Measurements from ENCODE around the gene PRPF6. TPM values are rescaled to one million over a fixed set of nuclear protein-coding genes. Genes with fewer than 3 reads are reported as not detected.

Gene PRPF6
- total and polyA plus RNA-seq, 2 donors (not counting 3 experiments of a cell fraction or from before 2014, with no cell fraction given), result 35.3 to 67.4 TPM

DNA sequence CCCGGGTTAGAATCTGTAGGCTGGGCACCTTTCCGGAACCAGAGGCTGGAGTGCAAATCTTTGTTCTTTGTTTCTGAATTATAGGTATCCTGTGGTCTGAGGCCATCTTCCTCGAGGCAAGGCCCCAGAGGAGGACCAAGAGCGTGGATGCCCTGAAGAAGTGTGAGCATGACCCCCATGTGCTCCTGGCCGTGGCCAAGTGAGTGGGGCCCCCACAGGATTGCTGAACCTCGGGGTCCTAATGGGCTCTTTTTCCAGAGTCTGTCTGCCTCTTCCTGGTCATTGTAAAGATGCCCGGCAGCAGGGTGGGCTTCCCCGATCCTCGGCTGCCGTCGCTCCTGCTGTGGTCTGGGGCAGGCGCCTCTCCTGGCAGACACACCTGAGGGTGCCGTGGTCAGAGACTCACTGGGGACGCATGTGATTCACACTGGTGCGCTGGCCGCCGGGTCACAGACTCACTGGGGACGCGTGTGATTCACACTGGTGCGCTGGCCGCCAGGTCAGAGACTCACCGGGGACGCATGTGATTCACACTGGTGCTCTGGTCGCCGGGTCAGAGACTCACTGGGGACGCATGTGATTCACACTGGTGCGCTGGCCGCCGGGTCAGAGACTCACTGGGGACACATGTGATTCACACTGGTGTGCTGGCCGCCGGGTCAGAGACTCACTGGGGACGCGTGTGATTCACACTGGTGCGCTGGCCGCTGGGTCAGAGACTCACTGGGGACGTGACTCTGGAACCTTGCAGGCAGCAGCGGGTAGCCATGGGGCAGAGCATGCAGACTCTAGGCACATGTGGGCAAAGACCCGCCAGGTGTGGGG lies 48.6 kb downstream of the PRPF6 start:
- no TSS peak for BruUV-seq (replicated peaks)
- CTCF ChIA-PET, result interaction anchor here (0.9 to 2.6 kb wide), 2 partner anchors 9 kb away, joined by 6 to 15 read pairs; no protein-coding TSS in a partner anchor
- no peak for TF ChIP-seq POLR2A (IDR thresholded peaks at IDR 0.05; ENCODE audit: low read depth, low read length)
- TF ChIP-seq FOS (IDR thresholded peaks at IDR 0.05; ENCODE audit: borderline replicate concordance, insufficient read depth, low read length), result no peak
- no peak for TF ChIP-seq MYC (IDR thresholded peaks at IDR 0.05; ENCODE audit: low read depth, low read length)
- no peak for TF ChIP-seq EZH2 (IDR thresholded peaks at IDR 0.05; ENCODE audit: borderline replicate concordance, low read depth, low read length, severe bottlenecking)
- TF ChIP-seq, protein P1, sequence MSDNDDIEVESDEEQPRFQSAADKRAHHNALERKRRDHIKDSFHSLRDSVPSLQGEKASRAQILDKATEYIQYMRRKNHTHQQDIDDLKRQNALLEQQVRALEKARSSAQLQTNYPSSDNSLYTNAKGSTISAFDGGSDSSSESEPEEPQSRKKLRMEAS (IDR thresholded peaks at IDR 0.05; ENCODE audit: insufficient read depth, insufficient read length), result no peak
- no peak for TF ChIP-seq JUN (IDR thresholded peaks at IDR 0.05; ENCODE audit: borderline replicate concordance, insufficient read depth, insufficient read length, low read depth)
- TF ChIP-seq, protein P2, sequence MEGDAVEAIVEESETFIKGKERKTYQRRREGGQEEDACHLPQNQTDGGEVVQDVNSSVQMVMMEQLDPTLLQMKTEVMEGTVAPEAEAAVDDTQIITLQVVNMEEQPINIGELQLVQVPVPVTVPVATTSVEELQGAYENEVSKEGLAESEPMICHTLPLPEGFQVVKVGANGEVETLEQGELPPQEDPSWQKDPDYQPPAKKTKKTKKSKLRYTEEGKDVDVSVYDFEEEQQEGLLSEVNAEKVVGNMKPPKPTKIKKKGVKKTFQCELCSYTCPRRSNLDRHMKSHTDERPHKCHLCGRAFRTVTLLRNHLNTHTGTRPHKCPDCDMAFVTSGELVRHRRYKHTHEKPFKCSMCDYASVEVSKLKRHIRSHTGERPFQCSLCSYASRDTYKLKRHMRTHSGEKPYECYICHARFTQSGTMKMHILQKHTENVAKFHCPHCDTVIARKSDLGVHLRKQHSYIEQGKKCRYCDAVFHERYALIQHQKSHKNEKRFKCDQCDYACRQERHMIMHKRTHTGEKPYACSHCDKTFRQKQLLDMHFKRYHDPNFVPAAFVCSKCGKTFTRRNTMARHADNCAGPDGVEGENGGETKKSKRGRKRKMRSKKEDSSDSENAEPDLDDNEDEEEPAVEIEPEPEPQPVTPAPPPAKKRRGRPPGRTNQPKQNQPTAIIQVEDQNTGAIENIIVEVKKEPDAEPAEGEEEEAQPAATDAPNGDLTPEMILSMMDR (IDR thresholded peaks at IDR 0.05; ENCODE audit: extremely low read depth in 1 of 2, insufficient read depth in 1 of 2, low read depth in 1 of 2, low read length in 2 of 2), result no peak
- TF ChIP-seq POLR2AphosphoS5 (IDR thresholded peaks at IDR 0.05; ENCODE audit: insufficient read depth, low read depth, low read length), result no peak
- no peak for TF ChIP-seq GATA2 (IDR thresholded peaks at IDR 0.05; ENCODE audit: insufficient read depth, insufficient read length, low read depth, low read length)
- Histone ChIP-seq H3K9me3 (replicated peaks; ENCODE audit: control insufficient read depth, insufficient read depth, low read length) (no peaks in the 10 kb centered on the region), H3K4me3 (replicated peaks in 1 of 3; ENCODE audit: insufficient read depth in 1 of 3, low read depth in 1 of 3, low read length in 3 of 3) (no peak overlapping the region), H4K20me1 (replicated peaks; ENCODE audit: control insufficient read depth, extremely low read depth, insufficient read depth, low read length) (no peaks in the 10 kb centered on the region), H3K4me1 (ENCODE audit: control insufficient read depth, extremely low read depth, insufficient read depth, low read length) (no peaks in the 10 kb centered on the region), H3K9me1 (replicated peaks; ENCODE audit: control insufficient read depth, extremely low read depth, insufficient read depth, low read length) (no peaks in the 10 kb centered on the region), H3K27ac (ENCODE audit: insufficient read depth, low read depth, low read length) (no peak overlapping the region), H3K36me3 (ENCODE audit: control insufficient read depth in 2 of 2, extremely low read depth in 1 of 2, insufficient read depth in 2 of 2, low read length in 2 of 2) (peaks cover 8 to 52% of the 10 kb centered on the region in 2 experiments), H2AFZ (ENCODE audit: low read depth, low read length) (no peak overlapping the region), H3K4me2 (ENCODE audit: insufficient read depth, low read length) (no peak overlapping the region), H3K27me3 (ENCODE audit: control insufficient read depth in 2 of 2, insufficient read depth in 2 of 2, low read length in 2 of 2) (no peaks in the 10 kb centered on the region), H3K79me2 (ENCODE audit: control insufficient read depth, insufficient read depth, low read length) (no peaks in the 10 kb centered on the region), H3K9ac (replicated peaks; ENCODE audit: extremely low read depth, insufficient read depth, low read length) (no peak overlapping the region)
- POLR2A ChIA-PET, result no interaction called here
- FAIRE-seq (no peak), DNase-seq (ENCODE audit: low read depth, low spot score) (no peak)
- dilution Hi-C loops (cut with MboI; ENCODE audit: extremely low pct_ligation_motif_present, low sequenced_read_pairs), result no loop called here
- intact Hi-C loops (cut with micrococcal nuclease), result no loop called here
